Suprapubic skin (tissue), 4 donors: Measurements from ENCODE around the gene SUN2.

ENCODE experiments used
- CTCF ChIP-seq, 2 donors: fragments of 200-600 bp in 1 of 2; fragments of 450-650 bp in 1 of 2; sonication (generic) in 1 of 2; IDR thresholded peaks; one replicate each; pipeline ENCODE4 v1.5.1; 2016 to 2019; ENCODE audit warnings: antibody characterized with exemption in 2 of 2, mild to moderate bottlenecking in 1 of 2, moderate library complexity in 1 of 2
- EP300 ChIP-seq: sonication (generic); formaldehyde crosslinking; IDR thresholded peaks from one replicate; pipeline ENCODE4 v1.6.1; 2017; ENCODE audit warnings: antibody characterized with exemption
- POLR2AphosphoS5 ChIP-seq, 3 donors: sonication (generic); formaldehyde crosslinking; IDR thresholded peaks; one replicate each; pipeline ENCODE4 v1.6.1; 2017; ENCODE audit warnings: antibody characterized with exemption in 3 of 3

- TF ChIP-seq CTCF (IDR thresholded peaks at IDR 0.05) (no peak), POLR2AphosphoS5 (IDR thresholded peaks at IDR 0.05) (no peak), EP300 (no peak)
These were observed 36.6 kb downstream of the SUN2 start for GRCh38 chr22:38719196-38719595.
